Tibial nerve (tissue), 4 donors: ENCODE results near the gene TRAPPC3L.

Experiments
- EP300 ChIP-seq, 2 donors: sonication (generic); formaldehyde crosslinking; IDR thresholded peaks; one replicate each; pipeline ENCODE4 v1.6.1; 2017; ENCODE audit warnings: antibody characterized with exemption in 2 of 2, mild to moderate bottlenecking in 1 of 2
- POLR2A ChIP-seq, 2 donors: fragments of 450-650 bp; IDR thresholded peaks; one replicate each; pipeline ENCODE4 v1.6.1; 2017; ENCODE audit warnings: antibody characterized with exemption in 2 of 2, mild to moderate bottlenecking in 2 of 2, moderate library complexity in 2 of 2
- TF ChIP-seq, protein P1 (sequence below), 5 experiments: fragments of 200-600 bp in 3 of 5; fragments of 450-650 bp in 2 of 5; sonication (generic) in 3 of 5; IDR thresholded peaks; one replicate each; pipeline ENCODE4 v1.5.1; 2016 to 2019; ENCODE audit warnings: antibody characterized with exemption in 5 of 5, mild to moderate bottlenecking in 3 of 5, moderate library complexity in 2 of 5

DNA sequence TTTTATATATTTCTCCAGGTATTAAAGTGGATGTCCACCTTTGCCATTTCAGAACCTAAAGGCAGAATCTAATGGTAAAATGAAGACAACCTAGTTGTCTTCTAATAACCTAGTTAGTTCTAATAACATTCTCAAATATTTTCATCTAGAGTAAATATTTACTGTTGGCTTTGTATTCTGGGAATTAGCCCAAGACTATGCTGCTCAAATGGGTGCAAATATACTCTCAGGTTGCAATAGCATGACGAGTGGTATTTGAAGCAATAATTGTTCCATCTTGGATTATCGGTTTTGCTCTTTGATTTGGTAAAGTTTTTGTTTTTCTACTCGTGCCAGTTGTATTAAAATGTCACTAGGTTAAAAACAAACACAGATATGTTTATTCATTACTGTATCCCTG, 49.8 kb upstream of the TRAPPC3L start:
- TF ChIP-seq, protein P1, sequence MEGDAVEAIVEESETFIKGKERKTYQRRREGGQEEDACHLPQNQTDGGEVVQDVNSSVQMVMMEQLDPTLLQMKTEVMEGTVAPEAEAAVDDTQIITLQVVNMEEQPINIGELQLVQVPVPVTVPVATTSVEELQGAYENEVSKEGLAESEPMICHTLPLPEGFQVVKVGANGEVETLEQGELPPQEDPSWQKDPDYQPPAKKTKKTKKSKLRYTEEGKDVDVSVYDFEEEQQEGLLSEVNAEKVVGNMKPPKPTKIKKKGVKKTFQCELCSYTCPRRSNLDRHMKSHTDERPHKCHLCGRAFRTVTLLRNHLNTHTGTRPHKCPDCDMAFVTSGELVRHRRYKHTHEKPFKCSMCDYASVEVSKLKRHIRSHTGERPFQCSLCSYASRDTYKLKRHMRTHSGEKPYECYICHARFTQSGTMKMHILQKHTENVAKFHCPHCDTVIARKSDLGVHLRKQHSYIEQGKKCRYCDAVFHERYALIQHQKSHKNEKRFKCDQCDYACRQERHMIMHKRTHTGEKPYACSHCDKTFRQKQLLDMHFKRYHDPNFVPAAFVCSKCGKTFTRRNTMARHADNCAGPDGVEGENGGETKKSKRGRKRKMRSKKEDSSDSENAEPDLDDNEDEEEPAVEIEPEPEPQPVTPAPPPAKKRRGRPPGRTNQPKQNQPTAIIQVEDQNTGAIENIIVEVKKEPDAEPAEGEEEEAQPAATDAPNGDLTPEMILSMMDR (IDR thresholded peaks at IDR 0.05) = no peak
- TF ChIP-seq POLR2A (IDR thresholded peaks at IDR 0.05) (no peak), EP300 (IDR thresholded peaks at IDR 0.05) (no peak)
